ENCODE measurements around the gene SKI.
"Not testable (repeated sequence)": the region's sequence is repeated elsewhere in the genome, so short reads cannot be mapped to it uniquely, and the experiment has no call there.

SKI gene

GRCh38 chr1:2248854-2249558 lies 20.9 kb downstream of the SKI start:
- DNase-seq, result no peak

- DNase-seq, result no peak
These were observed 21.4 kb downstream of the SKI start for GRCh38 chr1:2249559-2249906.

GRCh38 chr1:2250721-2251281 lies 22.7 kb downstream of the SKI start:
- DNase-seq, result no peak

GRCh38 chr1:2251363-2251762 lies 23.2 kb downstream of the SKI start:
- DNase-seq, result no peak

- no peak for DNase-seq
These were observed 23.7 kb downstream of the SKI start for GRCh38 chr1:2251786-2252185.

- no peak for DNase-seq
These were observed 24.3 kb downstream of the SKI start for GRCh38 chr1:2252423-2252822.

- DNase-seq, result no peak
These were observed 25.1 kb downstream of the SKI start for GRCh38 chr1:2253036-2253796.

GRCh38 chr1:2253797-2254480 lies 25.8 kb downstream of the SKI start:
- DNase-seq, result no peak

- DNase-seq, result no peak
These were observed 26.9 kb downstream of the SKI start for GRCh38 chr1:2255047-2255419.

- DNase-seq, result no peak
These were observed 27.6 kb downstream of the SKI start for GRCh38 chr1:2255420-2256369.

- DNase-seq, result no peak
These were observed 28.5 kb downstream of the SKI start for GRCh38 chr1:2256435-2257244.

GRCh38 chr1:2257245-2257627 lies 29.1 kb downstream of the SKI start:
- DNase-seq, result no peak

- no peak for DNase-seq
These were observed 30.1 kb downstream of the SKI start for GRCh38 chr1:2258122-2258681.

GRCh38 chr1:2258996-2259395 lies 30.9 kb downstream of the SKI start:
- DNase-seq, result no peak

GRCh38 chr1:2259668-2260402 lies 31.7 kb downstream of the SKI start:
- no peak for DNase-seq

GRCh38 chr1:2260470-2260869 lies 32.4 kb downstream of the SKI start:
- DNase-seq, result not testable (repeated sequence)

GRCh38 chr1:2260917-2261316 lies 32.8 kb downstream of the SKI start:
- DNase-seq, result no peak

- not testable (repeated sequence) for DNase-seq
These were observed 33.6 kb downstream of the SKI start for GRCh38 chr1:2261476-2262395.

- DNase-seq, result no peak
These were observed 38.3 kb downstream of the SKI start for GRCh38 chr1:2266301-2266975.

Measured in SIG-M5 (cell line).